22Rv1 (cell line): Measurements from ENCODE around the gene MRPL55.

Experiments
- ZFX ChIP-seq: fragments of 450-650 bp; IDR thresholded peaks from 2 replicates; pipeline ENCODE4 v1.6.1; 2017; ENCODE audit warnings: antibody characterized with exemption, borderline replicate concordance
- TF ChIP-seq, protein P1 (sequence below): fragments of 450-650 bp; IDR thresholded peaks from 2 replicates; pipeline ENCODE4 v1.5.1; 2017; ENCODE audit warnings: mild to moderate bottlenecking

DNA sequence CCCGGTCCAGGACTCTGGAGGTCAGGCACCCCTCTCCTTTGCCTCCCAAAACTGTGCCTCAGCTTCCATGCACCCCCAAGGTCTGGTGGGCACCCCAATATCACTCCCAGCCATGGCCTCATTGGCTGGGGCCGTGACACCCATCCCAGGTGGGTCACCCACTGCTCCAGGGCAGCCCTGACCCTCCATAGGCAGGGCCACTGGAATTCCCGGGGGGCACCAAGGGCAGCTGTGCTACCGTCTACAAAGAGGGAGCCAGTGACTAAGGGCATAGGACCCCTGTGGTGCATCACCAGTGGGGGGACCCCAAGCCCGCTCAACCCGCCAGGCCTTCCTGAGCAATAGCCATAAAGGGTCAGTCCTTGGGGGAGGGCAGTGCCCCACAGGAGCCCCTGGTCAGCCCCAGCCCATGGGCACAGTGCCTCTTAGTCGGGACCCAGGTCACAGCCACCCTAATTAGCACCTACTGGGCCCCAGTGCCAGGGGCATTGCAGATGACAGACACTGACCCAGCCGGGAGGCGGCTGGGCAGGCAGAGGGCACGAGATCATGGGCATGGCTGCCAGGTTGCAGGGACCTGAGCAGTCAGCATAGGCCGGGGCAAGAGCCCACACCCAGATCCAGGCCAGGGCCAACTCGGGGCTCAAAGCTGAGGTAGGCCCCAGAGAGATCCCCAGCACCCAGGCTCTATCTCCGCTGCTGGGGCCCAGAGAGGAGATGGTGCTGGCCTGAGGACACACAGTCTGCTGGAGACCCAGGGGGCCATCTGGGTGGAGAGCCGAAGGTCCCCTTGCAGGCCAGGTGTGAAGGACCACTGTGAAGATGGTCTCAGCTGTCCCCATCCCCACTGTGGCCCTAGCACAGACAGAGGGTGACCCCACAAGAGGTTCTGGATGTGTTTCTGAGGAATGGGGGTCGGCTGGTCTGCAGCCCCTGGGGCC, 45.6 kb downstream of the MRPL55 start:
- TF ChIP-seq, protein P1, sequence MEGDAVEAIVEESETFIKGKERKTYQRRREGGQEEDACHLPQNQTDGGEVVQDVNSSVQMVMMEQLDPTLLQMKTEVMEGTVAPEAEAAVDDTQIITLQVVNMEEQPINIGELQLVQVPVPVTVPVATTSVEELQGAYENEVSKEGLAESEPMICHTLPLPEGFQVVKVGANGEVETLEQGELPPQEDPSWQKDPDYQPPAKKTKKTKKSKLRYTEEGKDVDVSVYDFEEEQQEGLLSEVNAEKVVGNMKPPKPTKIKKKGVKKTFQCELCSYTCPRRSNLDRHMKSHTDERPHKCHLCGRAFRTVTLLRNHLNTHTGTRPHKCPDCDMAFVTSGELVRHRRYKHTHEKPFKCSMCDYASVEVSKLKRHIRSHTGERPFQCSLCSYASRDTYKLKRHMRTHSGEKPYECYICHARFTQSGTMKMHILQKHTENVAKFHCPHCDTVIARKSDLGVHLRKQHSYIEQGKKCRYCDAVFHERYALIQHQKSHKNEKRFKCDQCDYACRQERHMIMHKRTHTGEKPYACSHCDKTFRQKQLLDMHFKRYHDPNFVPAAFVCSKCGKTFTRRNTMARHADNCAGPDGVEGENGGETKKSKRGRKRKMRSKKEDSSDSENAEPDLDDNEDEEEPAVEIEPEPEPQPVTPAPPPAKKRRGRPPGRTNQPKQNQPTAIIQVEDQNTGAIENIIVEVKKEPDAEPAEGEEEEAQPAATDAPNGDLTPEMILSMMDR, result no peak
- no peak for TF ChIP-seq ZFX
